ENCODE results near the gene LRFN4. TPM values are rescaled to one million over a fixed set of nuclear protein-coding genes. Genes with fewer than 3 reads are reported as not detected.
"Not testable (repeated sequence)": the region's sequence is repeated elsewhere in the genome, so short reads cannot be mapped to it uniquely, and the experiment has no call there.

The LRFN4 gene
- 10 to 100 TPM; 23.9 TPM for total RNA-seq

- peak in 1 of 2 donors; percentile 64 for DNase-seq (ENCODE audit: low spot score in 2 of 2)
- Mint-ChIP-seq H3K27ac (peak within 1 kb of the TSS; percentile 68 to 80), H3K9me3 (no peaks in the 10 kb centered on the region), H3K36me3 (no peaks in the 10 kb centered on the region)
- peak; percentile 64 to 66 for ATAC-seq
Observed at GRCh38 chr11:66856496-66857233, at the start of gene LRFN4. Gene LRFN4 (plus strand): TSS chr11:66857064. CDS start chr11:66857745, 681 bp downstream.

- H3K36me3 Mint-ChIP-seq = no peaks in the 10 kb centered on the region
- no peak for ATAC-seq
- H3K9me3 Mint-ChIP-seq = no peaks in the 10 kb centered on the region
Observed at GRCh38 chr11:66809592-66809991, 47.3 kb upstream of the LRFN4 start.

GRCh38 chr11:66810576-66811185 lies 46.2 kb upstream of the LRFN4 start:
- Mint-ChIP-seq H3K27ac (no peak overlapping the region), H3K9me3 (no peaks in the 10 kb centered on the region), H3K36me3 (no peaks in the 10 kb centered on the region)
- DNase-seq (ENCODE audit: low spot score in 2 of 2) (no peak), ATAC-seq (no peak)

More at GRCh38 chr11:66809592-66809991, 47.3 kb upstream of the LRFN4 start:
- DNase-seq (ENCODE audit: low spot score in 2 of 2) = no peak
- H3K27ac Mint-ChIP-seq = no peak overlapping the region

- no peak for DNase-seq (ENCODE audit: low spot score in 2 of 2)
- no peak overlapping the region for H3K27ac Mint-ChIP-seq
- no peaks in the 10 kb centered on the region for H3K9me3 Mint-ChIP-seq
- no peaks in the 10 kb centered on the region for H3K36me3 Mint-ChIP-seq
- ATAC-seq = no peak
Observed at GRCh38 chr11:66814678-66815077, 42.2 kb upstream of the LRFN4 start.

GRCh38 chr11:66815646-66816045 lies 41.2 kb upstream of the LRFN4 start:
- no peak for ATAC-seq
- no peak overlapping the region for H3K27ac Mint-ChIP-seq

GRCh38 chr11:66818231-66818955 lies 38.5 kb upstream of the LRFN4 start:
- no peak for DNase-seq (ENCODE audit: low spot score in 2 of 2)
- Mint-ChIP-seq H3K27ac (no peak overlapping the region), H3K9me3 (no peaks in the 10 kb centered on the region), H3K36me3 (no peaks in the 10 kb centered on the region)
- no peak for ATAC-seq

More at GRCh38 chr11:66815646-66816045, 41.2 kb upstream of the LRFN4 start:
- no peaks in the 10 kb centered on the region for H3K36me3 Mint-ChIP-seq
- no peak for DNase-seq (ENCODE audit: low spot score in 2 of 2)
- no peaks in the 10 kb centered on the region for H3K9me3 Mint-ChIP-seq

GRCh38 chr11:66820381-66820780 lies 36.5 kb upstream of the LRFN4 start:
- no peak for ATAC-seq
- Mint-ChIP-seq H3K36me3 (no peaks in the 10 kb centered on the region), H3K27ac (no peak overlapping the region), H3K9me3 (no peaks in the 10 kb centered on the region)
- DNase-seq (ENCODE audit: low spot score in 2 of 2) = no peak

- DNase-seq (ENCODE audit: low spot score in 2 of 2) (no peak), ATAC-seq (no peak)
- H3K27ac Mint-ChIP-seq = no peak overlapping the region
- no peaks in the 10 kb centered on the region for H3K36me3 Mint-ChIP-seq
- H3K9me3 Mint-ChIP-seq = no peaks in the 10 kb centered on the region
Observed at GRCh38 chr11:66820901-66821300, 36.0 kb upstream of the LRFN4 start.

GRCh38 chr11:66823700-66824099 lies 33.2 kb upstream of the LRFN4 start:
- no peak overlapping the region for H3K27ac Mint-ChIP-seq
- ATAC-seq = no peak
- H3K36me3 Mint-ChIP-seq = no peaks in the 10 kb centered on the region
- H3K9me3 Mint-ChIP-seq = no peaks in the 10 kb centered on the region
- no peak for DNase-seq (ENCODE audit: low spot score in 2 of 2)

GRCh38 chr11:66824573-66824972 lies 32.3 kb upstream of the LRFN4 start:
- DNase-seq (ENCODE audit: low spot score in 2 of 2); ATAC-seq; H3K36me3 Mint-ChIP-seq; H3K9me3 Mint-ChIP-seq; H3K27ac Mint-ChIP-seq: not testable (repeated sequence)

- Mint-ChIP-seq H3K9me3 (no peaks in the 10 kb centered on the region), H3K27ac (no peak overlapping the region), H3K36me3 (no peaks in the 10 kb centered on the region)
- DNase-seq (ENCODE audit: low spot score in 2 of 2) (no peak), ATAC-seq (no peak)
Observed at GRCh38 chr11:66834539-66834845, 22.4 kb upstream of the LRFN4 start.

GRCh38 chr11:66834943-66835342 lies 21.9 kb upstream of the LRFN4 start:
- DNase-seq (ENCODE audit: low spot score in 2 of 2) (no peak), ATAC-seq (no peak)
- Mint-ChIP-seq H3K27ac (no peak overlapping the region), H3K36me3 (no peaks in the 10 kb centered on the region), H3K9me3 (no peaks in the 10 kb centered on the region)

- Mint-ChIP-seq H3K27ac (no peak overlapping the region), H3K36me3 (no peaks in the 10 kb centered on the region), H3K9me3 (no peaks in the 10 kb centered on the region)
- DNase-seq (ENCODE audit: low spot score in 2 of 2) (no peak), ATAC-seq (no peak)
Observed at GRCh38 chr11:66835768-66836405, 21.0 kb upstream of the LRFN4 start.

- Mint-ChIP-seq H3K27ac (peak overlapping the region; percentile 90 to 99), H3K9me3 (no peaks in the 10 kb centered on the region), H3K36me3 (peaks cover 15% of the 10 kb centered on the region in 2 donors)
- ATAC-seq (no peak), DNase-seq (ENCODE audit: low spot score in 2 of 2) (no peak)
Observed at GRCh38 chr11:66840317-66841091, 16.4 kb upstream of the LRFN4 start.

GRCh38 chr11:66841861-66842260 lies 15.0 kb upstream of the LRFN4 start:
- H3K36me3 Mint-ChIP-seq = peaks cover 15% of the 10 kb centered on the region in 2 donors
- ATAC-seq = no peak
- no peaks in the 10 kb centered on the region for H3K9me3 Mint-ChIP-seq
- H3K27ac Mint-ChIP-seq = peak overlapping the region; percentile 90 to 99
- no peak for DNase-seq (ENCODE audit: low spot score in 2 of 2)

GRCh38 chr11:66842501-66842895 lies 14.4 kb upstream of the LRFN4 start:
- DNase-seq (ENCODE audit: low spot score in 2 of 2) (no peak), ATAC-seq (peak in 1 of 2 donors; percentile 3)
- peak overlapping the region; percentile 90 to 99 for H3K27ac Mint-ChIP-seq
- no peaks in the 10 kb centered on the region for H3K9me3 Mint-ChIP-seq
- H3K36me3 Mint-ChIP-seq = peaks cover 15% of the 10 kb centered on the region in 2 donors
